Activated naive CD4-positive, alpha-beta T cell (primary cell): ENCODE results near the gene TCAIM.
"Not testable (repeated sequence)": the region's sequence is repeated elsewhere in the genome, so short reads cannot be mapped to it uniquely, and the experiment has no call there.

Experiments
- DNase-seq, 4 experiments: peaks; one replicate each; lab custom pipeline; 2025; lab: John Stamatoyannopoulos, UW

TCAIM gene

DNA sequence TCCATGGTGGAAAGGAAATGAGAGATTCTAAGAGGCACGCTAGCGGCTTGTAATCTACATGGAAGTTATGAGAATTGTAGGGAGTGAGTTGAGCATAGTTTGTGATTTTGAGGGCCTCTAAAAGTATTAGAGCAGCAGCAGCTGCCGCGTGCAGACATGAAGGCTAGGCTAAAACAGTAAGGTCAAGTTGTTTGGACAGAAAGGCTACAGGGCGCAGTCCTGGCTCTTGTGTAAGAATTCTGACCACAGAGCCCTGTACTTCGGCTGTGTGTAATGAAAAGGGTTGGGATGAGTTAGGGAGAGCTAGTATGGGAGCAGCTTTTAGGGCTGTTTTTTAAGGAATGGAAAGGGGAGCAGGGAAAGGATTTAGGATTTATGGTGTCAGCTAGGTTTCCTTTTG is 8.0 kb downstream of the TCAIM start:
- not testable (repeated sequence) for DNase-seq

DNA sequence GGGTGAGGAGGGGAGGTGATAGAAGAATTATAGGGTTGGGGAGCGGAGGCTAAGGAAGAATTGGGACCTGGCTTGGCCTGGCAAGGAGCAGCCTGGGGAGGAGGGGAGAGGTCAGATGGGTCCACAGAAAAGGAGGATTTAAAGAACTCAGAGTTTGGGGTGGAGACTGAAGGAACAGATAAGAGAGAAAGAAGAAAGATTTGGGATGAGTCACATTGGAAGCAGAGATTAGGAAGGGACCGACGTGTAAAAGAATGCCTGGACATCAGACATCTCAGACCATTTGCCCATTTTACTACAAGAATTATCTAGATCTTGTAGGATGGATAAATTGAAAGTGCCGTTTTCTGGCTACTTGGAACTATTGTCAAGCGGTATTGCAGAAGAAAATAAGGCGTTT is 10.4 kb downstream of the TCAIM start:
- no peak for DNase-seq

DNA sequence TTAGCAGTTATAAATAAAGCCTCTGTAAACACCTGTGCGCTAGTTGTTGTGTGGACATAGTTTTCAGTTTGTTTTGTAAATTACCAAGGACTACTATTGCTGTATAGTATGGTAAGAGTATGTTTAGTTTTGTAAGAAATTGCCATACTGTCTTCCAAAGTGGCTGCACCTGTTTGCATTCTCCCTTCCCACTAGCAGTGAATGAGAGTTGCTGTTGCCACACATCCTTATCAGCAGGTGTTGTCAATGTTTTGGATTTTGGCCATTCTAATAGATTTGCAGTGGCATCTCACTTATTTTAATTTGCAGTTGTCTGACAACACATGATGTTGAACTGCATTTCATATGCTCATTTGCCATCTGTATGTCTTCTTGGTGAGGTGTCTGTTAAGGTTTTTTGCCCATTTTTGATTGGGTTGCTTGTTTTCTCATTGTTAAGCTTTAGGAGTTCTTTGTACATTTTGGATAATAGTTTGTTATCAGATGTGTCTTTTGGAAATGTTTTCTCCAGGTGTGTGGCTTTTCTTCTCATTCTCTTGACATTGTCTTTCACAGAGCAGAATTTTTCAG is 14.9 kb downstream of the TCAIM start:
- no peak for DNase-seq

DNA sequence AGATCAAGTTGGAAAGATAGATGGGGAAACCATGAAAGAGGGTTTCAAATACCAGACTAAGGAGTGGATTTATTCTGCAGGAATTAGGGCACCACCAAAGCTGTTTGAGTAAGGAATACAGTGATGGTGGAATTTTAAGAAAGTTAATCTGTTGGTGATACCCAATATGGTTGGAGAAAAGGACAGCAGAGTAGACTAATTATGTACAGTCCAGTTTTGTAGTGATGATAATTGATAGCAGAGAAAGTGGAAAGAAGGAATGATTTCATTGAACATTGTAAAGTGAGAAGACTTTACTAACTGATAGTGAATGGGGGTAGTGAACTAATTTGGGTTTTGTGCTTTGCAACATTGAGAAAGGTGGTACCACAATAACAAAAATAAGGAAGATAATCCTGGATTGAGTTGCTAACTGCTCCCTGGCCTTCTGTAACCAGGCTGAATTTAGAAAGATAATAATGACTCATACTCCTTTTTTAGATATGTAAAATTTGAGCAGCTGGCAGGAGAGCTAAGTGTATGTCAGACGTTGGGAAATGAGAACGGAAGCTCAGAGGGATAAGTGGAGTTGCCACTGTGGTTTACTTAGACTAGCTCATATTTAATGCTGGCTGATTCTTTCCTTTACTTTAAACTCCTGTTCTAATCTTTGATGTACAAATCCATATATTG is 16.9 kb downstream of the TCAIM start:
- no peak for DNase-seq

DNA sequence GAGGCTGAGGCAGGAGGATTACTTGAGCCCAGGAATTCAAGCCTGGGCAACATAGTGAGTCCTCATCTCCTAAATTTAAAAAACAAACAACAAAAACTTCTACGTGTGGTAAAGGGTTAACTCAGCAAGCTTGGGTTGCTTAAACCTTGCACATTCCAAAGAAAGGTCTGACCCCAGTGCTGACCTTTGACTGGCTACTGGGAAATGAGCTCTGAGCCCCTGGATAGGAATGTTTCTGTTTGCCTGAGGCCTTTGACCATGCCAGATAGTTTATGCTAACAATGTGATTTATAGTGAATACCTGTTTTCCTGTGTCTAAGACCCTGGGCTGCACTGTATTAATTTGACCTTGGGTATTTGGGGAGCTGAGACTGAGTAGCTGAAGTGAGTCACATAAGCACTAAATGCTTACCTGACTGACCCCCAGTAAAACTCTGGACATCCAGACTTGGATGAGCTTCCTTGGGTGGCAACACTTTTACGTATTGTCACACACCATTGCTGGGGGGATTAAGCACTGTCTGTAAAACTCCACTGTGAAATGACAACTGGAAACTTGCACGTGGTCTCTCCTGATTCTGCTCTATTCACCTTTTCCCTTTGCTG is 20.7 kb downstream of the TCAIM start:
- DNase-seq, result no peak

DNA sequence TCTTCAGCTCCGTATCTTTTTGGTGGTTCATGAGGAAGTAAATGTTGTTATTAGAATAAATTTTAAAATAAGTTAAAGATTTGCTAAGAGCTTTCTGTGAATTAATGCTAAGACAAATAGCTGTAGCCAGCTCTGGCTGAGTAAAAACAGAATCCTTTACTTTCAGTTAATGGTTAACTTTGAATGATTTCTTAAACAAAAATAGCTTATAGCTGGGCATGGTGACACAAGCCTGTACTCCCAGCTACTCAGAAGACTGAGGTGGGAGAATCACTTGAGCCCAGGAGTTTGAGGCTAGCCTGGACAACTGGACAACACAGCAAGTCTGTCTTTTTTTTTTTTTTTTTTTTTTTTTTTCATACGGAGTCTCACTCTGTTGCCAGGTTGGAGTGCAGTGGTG is 25.0 kb downstream of the TCAIM start:
- DNase-seq, result no peak

DNA sequence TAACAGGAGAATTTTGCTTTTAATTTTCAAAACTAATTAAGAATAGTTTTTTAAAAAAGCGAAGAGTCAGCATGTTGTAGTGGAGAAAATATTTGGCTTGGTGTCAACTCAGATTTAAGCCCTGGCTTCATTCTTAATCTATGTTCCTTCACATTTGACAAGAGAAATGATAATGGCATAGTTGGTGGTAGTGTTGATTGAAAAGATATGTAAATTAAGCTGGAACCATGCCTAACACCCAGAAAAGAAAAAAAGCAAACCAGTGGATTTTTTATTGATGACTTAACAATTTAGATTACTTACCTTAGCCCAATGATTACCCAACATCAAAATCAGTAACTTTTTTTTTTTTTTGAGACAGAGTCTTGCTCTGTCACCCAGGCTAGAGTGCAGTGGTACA is 27.4 kb downstream of the TCAIM start:
- no peak for DNase-seq

DNA sequence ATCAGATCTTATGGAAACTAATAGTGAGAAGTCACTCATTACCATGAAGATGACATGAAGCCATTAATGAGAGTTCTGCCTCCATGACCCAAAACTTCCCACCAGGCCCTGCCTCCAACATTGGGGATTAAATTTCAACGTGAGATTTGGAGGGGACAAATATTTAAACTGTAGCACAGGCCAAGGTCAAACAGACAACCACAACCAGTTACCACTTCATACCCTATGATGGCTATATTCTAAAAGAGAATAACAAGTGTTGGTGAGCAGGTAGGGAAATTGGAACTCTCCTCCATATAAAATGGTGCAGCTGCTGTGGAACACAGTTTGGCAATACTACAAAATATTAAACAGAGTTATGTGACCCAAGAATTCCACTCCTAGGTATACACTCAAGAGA is 36.9 kb downstream of the TCAIM start:
- DNase-seq, result no peak

DNA sequence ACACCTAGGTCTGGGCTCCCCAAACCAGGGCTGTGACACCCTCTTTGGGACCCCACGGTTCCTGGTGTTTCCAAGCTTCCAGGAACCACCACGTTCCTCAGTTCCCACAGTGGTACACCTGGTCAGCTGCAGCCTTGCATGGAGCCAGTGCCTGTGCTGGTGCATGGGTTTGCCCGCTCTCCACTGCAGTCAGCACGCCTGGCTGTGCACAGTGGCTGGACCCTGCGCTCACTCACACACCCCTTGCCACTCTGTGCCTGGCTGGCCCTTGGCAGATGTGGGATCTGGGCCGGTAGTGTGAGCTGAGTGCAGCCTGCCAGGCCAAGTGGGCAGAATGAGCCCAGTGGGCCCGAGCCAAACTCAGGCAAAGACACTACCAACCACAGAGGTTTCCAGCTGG is 48.8 kb downstream of the TCAIM start:
- no peak for DNase-seq

DNA sequence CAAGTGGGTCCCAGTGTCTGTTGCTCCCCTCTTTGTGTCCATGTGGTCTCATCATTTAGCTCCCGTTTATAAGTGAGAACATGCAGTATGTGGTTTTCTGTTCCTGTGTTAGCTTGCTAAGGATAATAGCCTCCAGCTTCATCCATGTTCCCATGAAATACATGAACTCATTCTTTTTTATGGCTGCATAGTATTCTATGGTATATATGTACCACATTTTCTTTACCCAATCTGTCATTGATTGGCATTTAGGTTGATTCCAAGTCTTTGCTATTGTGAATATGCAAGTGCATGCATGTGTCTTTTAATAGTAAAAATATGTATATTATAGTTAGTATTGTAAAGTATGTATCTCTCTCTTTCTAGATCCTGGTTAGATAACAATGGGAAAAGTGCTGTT is 53.9 kb downstream of the TCAIM start:
- DNase-seq, result no peak

DNA sequence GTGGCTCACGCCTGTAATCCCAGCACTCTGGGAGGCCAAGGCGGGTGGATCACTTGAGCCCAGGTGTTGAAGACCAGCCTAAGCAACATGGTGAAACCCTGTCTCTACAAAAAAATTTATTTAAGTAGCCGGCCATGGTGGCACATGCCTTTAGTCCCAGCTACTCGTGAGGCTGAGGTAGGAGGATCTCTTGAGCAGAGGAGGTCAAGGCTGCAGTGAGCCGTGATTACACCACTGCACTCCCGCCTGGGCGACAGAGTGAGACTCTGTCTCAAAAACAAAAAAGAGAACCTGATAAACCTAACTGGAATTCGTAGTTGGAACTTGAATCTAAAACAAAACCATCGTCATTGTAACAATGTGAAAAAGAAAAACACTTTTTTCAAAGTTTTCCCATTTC is 57.1 kb downstream of the TCAIM start:
- no peak for DNase-seq

DNA sequence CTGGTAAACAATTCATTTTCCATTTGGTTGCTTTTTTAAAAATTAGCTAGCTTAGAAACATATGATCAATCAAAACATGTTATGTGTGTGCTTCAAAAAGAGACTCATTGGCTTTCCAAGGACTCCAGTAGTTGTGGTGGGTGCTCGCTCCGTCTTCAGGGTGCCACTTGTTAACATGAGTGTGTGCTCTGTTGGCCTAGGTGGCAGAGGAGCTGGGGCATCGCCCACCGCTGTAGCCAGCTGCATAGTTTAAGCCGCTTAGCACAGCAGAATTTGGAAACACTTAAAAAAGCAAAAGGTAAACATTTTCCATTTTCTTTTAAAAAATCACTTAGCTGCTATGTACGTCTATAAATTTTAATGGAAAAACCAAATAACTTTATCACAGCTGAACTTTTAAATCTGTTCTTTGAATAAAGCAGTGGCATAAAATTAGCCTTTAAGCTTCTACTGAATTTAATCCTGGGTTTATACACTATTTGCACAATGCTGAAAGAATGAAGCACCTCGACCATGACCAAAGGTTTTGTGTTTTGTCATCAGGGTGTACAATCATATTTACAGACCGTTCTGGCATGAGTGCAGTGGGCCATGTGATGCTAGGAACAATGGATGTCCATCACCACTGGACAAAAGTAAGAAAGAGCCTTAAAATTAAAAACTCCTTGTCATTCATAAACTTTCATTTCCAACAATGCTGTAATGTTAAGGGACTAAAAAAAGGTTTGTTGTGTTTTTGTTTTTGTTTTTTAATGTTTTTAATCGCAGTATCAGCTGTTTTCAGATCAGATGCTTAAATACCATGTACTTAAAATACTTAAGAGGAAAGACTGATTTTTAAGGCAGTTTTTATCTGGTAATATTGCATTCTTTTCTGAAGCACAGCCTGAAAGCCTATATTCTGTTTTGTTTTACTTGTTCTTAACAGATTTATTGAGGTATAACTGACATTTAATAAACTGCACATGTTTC is 57.9 kb downstream of the TCAIM start:
- DNase-seq, result no peak

DNA sequence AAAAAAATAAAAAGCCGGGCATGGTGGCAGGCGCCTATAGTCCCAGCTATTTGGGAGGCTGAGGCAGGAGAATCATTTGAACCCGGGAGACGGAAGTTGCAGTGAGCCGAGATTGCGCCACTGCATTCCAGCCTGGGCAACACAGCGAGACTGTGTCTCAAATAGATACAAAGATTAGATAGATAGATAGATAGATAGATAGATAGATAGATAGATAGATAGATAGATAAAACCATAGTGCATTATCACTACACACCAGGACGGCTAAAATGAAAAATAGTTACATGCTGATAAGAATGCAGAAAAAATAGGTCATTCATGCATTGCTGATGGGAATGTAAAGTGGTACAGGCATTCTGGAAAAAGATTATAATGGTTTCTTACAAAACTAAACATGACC is 59.7 kb downstream of the TCAIM start:
- not testable (repeated sequence) for DNase-seq

DNA sequence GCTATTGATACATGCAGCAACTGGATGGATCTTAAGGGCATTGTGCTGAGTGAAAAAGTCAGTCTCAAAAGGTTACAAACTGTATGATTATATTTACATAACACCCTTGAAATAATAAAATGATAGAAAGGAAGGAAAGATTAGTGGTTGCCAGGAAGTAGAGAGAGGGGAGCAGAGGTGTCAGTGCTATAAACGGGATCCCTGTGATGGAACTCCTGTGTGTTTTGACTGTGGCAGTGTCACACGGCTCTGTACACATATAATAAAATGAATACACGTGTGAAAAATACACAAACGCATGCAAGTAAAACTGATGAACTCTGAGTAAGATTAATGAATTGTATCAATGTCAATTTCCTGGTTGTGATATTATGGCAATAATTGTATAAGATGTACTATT is 60.3 kb downstream of the TCAIM start:
- DNase-seq, result no peak

DNA sequence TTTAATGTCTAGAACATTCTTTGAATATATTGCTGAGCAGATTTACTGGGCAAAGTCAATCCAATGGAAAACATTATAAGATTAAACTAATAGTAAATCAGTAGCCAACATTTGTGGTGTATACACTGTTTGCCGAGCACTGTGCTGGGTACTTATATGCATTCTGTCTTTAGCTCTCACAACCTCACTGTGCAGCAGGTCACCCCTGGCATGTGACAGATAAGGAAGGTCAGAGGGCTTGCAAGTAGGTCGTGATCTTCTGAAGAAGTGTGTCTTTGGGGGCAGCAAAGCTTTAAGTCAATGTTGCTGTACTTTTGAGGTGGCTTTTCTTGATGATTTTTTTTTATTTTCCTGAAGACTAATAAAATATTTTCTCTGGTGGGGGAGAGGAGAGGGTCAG is 62.2 kb downstream of the TCAIM start:
- no peak for DNase-seq

DNA sequence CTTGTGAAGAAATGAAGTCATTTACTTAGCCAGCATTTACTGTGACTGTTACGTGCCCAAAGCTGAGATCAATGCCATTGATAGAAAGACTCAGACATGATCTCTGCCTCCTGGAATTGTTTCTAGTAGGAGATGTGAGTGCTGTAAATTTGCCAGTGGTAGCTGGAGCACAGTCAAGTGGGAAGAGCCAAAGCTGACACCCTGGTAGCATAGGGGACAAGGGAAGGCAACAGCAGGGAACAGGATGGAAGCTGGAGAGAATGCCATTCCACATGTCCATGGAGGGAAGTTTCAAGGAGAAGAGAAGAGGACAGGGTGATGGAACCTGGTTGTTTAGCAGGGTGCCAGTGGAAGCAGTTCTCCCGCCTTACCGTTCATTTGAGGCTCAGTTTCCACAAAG is 64.0 kb downstream of the TCAIM start:
- no peak for DNase-seq

DNA sequence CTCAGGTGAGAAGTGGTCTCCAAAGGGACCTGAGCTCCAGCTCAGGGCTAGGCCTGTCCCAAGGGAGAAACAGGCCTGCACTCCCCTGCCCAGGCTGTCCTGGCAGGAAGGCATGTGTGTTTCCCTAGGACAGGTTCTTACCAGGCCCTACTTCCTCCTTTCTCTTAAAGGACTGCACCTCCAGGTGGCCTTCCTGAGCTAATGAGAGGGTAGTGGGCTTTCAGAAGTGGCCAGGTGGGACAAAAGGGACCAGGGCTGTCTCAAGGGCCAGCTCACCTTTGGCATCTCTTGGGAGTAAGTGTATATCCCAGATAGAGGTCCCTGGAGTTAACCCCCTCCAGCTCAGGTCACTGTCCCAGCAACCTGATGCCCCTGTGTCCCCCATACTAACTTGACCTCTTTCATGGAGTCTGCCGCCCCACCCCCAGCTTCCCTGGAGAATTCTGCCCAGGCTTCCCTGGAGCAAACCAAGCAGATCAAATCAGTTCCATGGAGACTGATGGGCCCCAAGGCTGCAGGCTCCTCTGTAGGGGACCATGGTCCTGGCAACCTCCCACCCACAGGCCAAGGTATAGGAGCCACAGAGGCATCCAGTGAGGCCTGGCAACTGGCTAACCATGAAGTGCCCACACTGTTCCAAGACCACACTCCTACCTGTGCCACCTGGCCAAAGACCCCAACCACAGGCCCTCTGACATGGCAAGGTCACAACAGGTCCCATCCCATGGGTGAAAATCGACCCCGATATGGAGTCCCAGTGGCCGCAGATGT is 71.3 kb downstream of the TCAIM start:
- DNase-seq, result no peak

DNA sequence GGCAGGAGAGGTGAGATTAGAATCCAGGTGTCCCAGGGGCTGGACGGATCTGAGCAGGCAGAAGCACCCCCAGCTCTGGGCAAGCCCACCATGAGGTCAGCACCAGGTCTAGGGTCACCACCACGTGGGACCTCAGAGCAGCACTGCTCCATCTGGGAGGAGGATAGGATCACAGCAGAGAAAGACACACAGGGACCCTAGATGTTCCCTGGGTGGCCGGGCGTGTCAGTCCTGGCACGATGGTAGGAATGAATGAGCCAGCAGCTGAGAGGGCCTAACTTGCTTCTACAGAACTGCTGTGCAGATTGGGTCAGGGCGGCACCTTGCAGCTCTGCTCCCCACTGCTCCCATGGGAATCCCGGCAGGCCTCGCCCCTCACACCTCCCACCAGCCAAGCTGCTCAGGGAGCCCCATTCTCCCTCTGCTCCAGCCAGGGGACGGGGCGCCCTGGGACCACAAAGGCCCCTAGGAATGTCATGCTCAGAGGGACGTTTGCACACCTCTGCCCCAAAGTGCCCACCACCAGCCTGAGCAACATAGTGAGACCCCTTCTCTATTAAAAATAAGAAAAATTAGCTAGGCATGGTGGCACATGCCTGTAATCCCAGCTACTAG is 72.6 kb downstream of the TCAIM start:
- DNase-seq, result no peak

DNA sequence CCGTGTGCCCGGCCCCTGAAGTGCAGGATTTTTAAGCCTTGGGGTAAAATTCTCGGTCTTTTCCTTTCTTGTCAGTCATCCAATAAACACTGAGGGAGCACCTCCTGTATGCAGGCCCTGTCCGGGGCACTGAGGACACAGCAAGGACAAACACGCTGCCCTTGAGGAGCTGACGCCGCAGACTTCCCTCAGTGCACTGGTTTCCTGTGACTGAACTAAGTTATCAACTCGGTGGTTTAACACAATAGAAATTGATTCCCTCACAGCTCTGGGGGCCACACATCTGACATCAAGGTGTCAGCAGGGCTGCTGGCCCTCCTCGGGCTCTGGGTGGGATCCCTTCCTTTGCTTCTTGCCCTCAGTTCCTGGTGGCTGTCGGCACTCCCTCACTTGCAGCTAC is 73.8 kb downstream of the TCAIM start:
- no peak for DNase-seq

DNA sequence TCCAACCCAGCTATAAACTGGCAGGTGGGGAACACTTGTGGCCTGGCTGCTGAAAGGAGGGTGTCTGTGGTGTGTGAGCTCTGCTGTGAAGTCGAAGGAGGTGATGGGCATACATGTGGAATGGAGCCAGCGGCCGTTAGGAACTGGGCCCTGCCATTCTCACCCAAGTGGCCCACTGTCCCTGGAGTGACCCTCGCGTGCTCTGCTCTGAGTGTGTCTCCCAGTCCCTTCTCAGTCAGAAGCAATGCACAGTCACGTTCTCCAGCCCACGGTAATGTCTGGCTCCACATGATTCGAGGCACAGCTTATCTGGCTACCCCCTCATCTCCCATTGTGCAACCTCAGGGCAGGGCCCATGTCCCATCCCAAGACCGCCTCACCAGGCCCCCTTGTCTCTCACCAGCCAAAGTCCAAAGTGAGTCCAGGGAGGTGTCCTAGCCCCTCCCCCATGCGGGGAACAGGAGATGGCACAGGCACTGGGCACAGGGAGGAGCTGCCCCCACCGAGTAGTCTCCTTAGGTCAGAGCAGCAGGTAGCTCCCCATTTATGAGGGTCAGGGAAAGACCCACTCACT is 76.0 kb downstream of the TCAIM start:
- no peak for DNase-seq

DNA sequence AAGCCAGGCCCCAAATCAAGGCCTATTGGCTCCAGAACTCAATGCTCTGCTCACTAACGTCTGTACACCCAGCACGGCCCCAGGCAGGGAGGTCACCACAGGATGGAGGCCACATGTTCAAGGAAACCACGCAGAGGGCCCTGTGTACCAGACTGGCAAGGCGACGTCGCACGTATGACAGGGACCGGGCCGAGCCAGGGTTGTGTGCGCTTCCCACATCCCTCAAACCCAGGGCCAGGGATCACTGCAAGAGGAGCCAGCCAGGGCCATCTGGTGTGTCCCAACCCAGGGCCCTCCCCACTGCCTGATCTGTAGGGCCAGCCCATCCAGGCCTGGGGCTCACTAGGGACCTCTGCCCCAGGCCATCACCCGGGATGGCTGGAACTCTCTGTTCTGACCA is 76.9 kb downstream of the TCAIM start:
- DNase-seq, result no peak
